ENCODE measurements around the gene FGFR1OP2. TPM values are rescaled to one million over a fixed set of nuclear protein-coding genes. Genes with fewer than 3 reads are reported as not detected.
A peak's percentile ranks its signal among the peaks of the same experiment; 100 is the strongest.

The FGFR1OP2 gene
- total and polyA plus RNA-seq, 8 donors, result 9.3 to 23.3 (median 11.6) TPM

DNA sequence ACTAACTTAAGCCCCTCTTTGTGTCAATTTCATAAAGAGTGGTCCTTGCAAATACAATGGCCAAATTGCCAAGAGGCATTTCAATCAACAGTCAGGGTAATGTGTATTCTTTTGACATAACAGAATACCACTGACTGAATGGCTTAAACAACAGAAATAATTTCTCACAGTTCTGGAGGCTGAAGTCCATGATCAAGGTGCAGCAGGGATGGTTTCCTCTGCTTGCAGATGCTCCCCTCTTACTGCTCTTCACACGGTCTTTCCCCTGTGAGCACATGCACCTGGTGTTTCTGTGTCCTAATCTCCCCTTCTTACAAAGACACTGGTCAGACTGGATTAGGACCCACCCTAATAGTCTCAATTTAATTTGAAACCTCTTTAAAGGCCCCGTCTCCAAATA lies 31.9 kb downstream of the FGFR1OP2 start:
- FAIRE-seq (no peak), ATAC-seq (no peak), DNase-seq (no peak)
- no peak for TF ChIP-seq CTCF (IDR thresholded peaks at IDR 0.05)
- no peaks in the 10 kb centered on the region for H3K27me3 ChIP-seq
- peaks cover 0 to 41% (median 11%) of the 10 kb centered on the region in 3 donors for H3K36me3 ChIP-seq
- H3K4me3 ChIP-seq, result no peak overlapping the region
- no peaks in the 10 kb centered on the region for H3K9me3 ChIP-seq
- WGBS, 2 donors, result 95 to 99% methylated on average over 2 of the region's 2 CpGs
- no peaks in the 10 kb centered on the region for H3K4me1 ChIP-seq
- intact Hi-C loops (cut with DNase I), result no loop called here
- H3K27ac ChIP-seq, result no peak overlapping the region

GRCh38 chr12:26971963-26972362 lies 33.7 kb downstream of the FGFR1OP2 start:
- Histone ChIP-seq H3K36me3 (peaks cover 0 to 47% (median 11%) of the 10 kb centered on the region in 3 donors), H3K27me3 (no peaks in the 10 kb centered on the region), H3K4me3 (no peak overlapping the region), H3K4me1 (no peaks in the 10 kb centered on the region), H3K27ac (no peak overlapping the region), H3K9me3 (no peaks in the 10 kb centered on the region)
- TF ChIP-seq CTCF (IDR thresholded peaks at IDR 0.05), result no peak
- 80 to 84% methylated on average over 2 of the region's 2 CpGs for WGBS, 2 donors
- DNase-seq (no peak), FAIRE-seq (no peak), ATAC-seq (no peak)
- intact Hi-C loops (cut with DNase I), result no loop called here

GRCh38 chr12:26976687-26977086 lies 38.4 kb downstream of the FGFR1OP2 start:
- Histone ChIP-seq H3K4me1 (no peaks in the 10 kb centered on the region), H3K4me3 (no peak overlapping the region), H3K27me3 (no peaks in the 10 kb centered on the region), H3K36me3 (peaks cover 0 to 55% (median 16%) of the 10 kb centered on the region in 3 donors), H3K27ac (no peak overlapping the region), H3K9me3 (no peaks in the 10 kb centered on the region)
- ATAC-seq (peak in 2 of 4 donors; percentile 52 to 60), FAIRE-seq (no peak), DNase-seq (no peak)
- no peak for TF ChIP-seq CTCF (IDR thresholded peaks at IDR 0.05)
- intact Hi-C loops (cut with DNase I), result no loop called here
- WGBS, 2 donors, result 86 to 93% methylated on average over 2 of the region's 2 CpGs

- no peaks in the 10 kb centered on the region for H3K27me3 ChIP-seq
- FAIRE-seq, result no peak
- WGBS, 2 donors, result 93 to 96% methylated on average over 1 of the region's 1 CpG
Observed at GRCh38 chr12:26978801-26979200, 40.5 kb downstream of the FGFR1OP2 start.

More at GRCh38 chr12:26978801-26979200, 40.5 kb downstream of the FGFR1OP2 start:
- peaks cover 0 to 45% (median 9%) of the 10 kb centered on the region in 3 donors for H3K36me3 ChIP-seq
- no peak overlapping the region for H3K27ac ChIP-seq
- H3K4me3 ChIP-seq, result no peak overlapping the region
- H3K9me3 ChIP-seq, result no peaks in the 10 kb centered on the region
- ATAC-seq (no peak), DNase-seq (no peak)
- H3K4me1 ChIP-seq, result no peaks in the 10 kb centered on the region
- intact Hi-C loops (cut with DNase I), result no loop called here
- no peak for TF ChIP-seq CTCF (IDR thresholded peaks at IDR 0.05)

Data from pancreas (tissue), 10 donors.